ENCODE measurements around the gene OSBPL5.
"Not testable (repeated sequence)": the region's sequence is repeated elsewhere in the genome, so short reads cannot be mapped to it uniquely, and the experiment has no call there.

Gene OSBPL5

DNA sequence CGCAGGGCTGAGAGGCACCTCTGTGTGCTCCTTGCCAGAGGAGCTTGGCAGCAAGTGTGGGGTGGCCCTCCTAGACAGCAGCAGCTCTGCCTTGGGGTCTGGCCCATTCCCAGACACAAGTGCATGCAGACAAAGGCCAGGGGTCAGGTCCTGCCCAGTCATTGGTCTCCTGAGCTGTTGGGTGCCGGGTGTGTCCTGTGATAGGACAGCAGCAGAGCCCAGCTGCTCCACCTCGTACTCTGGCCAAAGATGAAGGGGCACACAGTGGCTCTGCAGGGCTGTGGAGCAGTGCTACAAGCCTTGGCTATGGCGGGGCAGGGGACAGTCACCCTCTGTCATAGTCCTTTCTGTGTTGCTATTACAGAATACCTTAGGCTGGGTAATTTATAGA lies 17.3 kb upstream of the OSBPL5 start:
- in situ Hi-C loops (cut with HindIII; ENCODE audit: low sequenced_read_pairs), result no loop called here

DNA sequence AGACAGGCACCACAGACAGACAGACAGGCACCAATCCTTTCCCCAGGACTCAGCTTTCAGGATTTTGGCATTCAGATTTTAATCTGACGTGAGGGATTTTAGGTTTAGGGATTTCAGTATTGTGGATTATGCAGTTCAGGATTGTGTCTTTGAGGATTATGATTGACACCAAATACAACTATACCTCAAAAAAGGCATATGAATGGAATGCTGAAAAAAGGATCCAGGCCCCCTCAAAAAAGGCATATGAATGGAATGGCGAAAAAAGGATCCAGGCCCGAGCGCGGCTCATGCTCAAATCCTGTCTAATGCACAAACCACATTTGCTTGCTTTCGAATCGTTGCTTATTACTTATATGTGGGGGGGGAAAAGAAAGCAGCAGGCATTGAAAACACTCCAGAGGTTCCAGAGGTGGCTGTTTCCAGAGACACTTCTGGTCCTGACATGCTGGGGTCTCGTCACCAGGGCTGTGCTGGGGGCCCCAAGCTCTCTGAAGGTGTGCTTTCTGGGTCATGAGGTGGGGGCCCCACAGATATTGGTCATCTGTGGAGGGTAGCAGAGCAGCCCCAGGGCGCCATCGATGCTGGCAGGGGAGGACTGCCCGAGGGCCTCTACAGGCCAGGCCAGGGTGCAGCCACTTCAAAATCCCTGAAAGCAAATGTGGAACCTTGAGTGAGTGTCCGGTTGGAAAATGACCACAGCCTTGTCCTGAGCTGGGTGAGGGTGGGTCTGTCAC lies 16.8 kb upstream of the OSBPL5 start:
- in situ Hi-C loops (cut with HindIII; ENCODE audit: low sequenced_read_pairs), result no loop called here

DNA sequence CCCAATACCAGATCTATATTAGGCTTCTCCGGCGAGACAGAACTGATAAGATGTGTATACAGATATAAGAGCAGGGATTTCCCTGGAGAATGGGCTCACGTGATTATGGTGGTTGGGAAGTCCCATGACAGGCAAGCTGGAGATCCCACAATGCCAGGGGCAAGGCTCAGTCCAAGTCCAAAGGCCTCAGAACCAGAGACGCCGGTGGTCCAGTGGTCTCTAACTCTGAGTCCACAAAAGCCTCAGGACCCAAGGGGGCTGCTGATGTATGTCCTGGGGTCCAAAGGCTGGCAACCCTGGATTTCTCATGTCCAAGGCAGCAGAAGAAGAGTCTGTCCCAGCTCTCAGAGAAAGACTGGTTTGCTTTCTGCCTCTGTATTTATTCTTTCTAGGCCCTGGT lies 15.8 kb upstream of the OSBPL5 start:
- in situ Hi-C loops (cut with HindIII; ENCODE audit: low sequenced_read_pairs), result no loop called here

DNA sequence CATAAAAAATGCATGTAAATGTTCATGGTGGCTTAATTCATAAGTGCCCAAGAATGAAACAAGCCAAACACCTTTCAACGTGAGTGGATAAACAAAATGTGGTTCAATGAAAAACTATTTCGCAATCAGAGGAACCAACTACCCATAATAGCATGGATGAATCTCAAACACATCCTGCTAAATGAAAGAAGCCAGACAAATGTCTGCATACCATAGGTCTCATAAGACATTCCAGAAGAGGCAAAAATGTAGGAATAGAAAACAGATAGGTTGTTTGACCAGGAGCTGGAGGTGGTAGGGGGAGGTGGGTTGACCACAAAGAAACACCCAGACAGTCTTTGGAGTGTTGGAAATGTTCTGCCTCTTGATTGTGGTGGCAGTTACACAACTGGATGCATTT lies 13.2 kb upstream of the OSBPL5 start:
- in situ Hi-C loops (cut with HindIII; ENCODE audit: low sequenced_read_pairs), result no loop called here

DNA sequence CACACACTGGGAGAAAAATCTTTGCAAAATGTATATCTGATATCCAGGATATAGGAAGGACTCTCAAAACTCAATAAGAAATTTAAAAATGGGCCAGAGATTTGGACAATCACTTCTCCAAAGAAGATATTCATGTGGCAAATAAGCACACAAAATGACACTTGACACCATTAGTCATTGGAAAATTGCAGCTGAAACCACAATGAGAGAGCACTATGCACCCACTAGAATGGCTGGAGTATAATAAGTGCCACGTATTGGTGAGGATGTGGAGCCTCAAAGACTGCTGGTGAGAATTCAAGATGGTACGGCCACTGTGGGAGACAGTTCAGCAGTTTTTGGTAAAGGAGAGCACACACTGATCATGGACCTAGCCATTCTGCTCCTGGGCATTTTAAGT lies 12.8 kb upstream of the OSBPL5 start:
- in situ Hi-C loops (cut with HindIII; ENCODE audit: low sequenced_read_pairs), result no loop called here

DNA sequence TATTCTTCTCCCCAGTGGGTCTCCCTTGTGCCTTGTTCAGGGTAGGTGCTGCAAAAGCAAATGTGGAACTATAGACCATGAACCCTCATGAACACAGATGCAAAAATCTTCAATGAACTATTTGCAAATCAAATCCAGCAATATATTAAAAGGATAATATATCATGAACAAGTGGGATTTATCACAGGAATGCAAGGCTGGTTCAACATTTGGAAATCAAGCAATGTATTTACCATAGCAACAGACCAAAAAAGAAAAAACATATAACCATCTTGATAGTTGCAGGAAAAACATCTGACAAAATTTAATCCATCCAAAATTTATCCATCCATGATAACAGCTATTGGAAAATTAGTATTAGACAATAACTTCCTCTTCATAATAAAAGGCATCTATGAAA lies 11.4 kb upstream of the OSBPL5 start:
- in situ Hi-C loops (cut with HindIII; ENCODE audit: low sequenced_read_pairs), result no loop called here

DNA sequence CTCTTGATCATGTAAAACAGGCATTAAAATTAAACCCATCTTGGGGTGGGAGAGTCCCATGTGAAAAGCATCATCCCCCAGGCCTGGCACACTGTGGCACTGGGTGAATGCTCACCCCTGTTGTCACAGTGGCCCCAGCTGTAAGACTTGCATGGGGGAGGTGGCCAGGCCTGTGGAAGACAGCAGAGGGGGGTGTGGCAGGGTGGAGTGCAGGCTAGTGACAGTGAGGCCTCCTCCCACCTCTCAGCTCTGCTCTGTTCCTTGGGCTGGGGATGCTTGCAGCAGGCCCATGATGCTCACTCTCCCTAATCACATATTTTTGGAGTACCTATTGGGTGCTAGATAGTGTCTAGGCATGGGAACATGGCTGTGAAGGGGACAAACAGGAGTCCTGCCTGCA lies 10.1 kb upstream of the OSBPL5 start:
- in situ Hi-C loops (cut with HindIII; ENCODE audit: low sequenced_read_pairs), result no loop called here

DNA sequence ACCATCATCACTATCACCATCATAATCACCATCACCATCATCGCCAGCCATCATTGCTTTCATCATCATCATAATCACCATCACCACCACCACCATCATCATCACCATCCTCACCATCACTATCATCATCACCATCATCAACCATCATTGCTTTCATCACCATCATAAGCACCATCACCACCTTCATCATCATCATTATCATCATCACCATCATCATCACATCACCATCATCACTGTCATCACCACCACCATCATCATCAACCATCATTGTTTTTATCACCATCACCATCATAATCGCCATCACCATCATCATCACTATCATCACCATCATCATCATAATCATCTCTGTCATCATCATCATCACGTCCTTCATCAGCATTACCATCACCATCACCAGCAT lies 9.3 kb upstream of the OSBPL5 start:
- in situ Hi-C loops (cut with HindIII; ENCODE audit: low sequenced_read_pairs), result no loop called here

DNA sequence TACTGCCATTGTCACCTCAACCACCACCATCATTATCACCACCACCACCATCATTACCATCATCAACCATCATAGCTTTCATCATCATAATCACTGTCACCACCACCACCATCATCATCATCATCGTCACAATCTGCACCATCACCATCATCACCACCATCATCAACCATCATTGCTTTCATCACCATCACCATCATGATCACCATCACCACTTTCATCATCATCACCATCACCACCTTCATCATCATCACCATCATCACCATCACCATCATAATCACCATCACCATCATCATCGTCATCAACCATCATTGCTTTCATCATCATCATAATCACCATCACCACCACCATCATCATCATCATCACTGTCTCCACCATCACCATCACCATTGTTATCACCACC lies 8.7 kb upstream of the OSBPL5 start:
- in situ Hi-C loops (cut with HindIII; ENCODE audit: low sequenced_read_pairs), result no loop called here

DNA sequence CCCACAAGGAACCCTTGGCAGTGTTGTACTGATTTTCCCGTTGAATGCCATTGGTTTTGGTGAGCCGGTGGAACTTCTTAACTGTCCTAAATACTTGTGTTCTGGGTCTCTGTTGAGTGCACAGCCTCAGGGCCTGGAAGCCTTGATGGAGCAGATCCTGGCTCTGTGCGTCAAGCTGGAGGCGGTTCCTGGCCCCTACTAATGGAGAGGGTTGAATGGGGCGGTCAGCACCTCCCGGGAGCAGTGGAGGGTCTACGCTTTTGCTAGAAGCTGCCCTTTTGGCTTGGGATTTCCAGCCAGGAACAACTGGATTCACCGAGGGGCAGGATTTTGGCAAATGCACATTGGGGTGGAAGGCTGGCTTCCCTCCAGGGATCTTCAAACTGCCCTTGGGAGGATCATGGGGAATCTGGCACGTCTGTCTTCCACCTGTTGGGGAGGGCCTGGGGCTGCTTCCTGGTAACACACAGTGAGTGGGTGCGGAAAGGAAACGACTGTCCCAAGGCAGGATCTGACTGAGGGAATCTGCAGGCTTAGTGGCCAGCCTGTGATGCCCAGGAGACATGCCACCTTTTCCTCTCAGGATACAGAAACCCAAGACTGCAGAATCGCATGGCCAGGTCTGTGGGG lies 6.9 kb upstream of the OSBPL5 start:
- in situ Hi-C loops (cut with HindIII; ENCODE audit: low sequenced_read_pairs), result no loop called here

DNA sequence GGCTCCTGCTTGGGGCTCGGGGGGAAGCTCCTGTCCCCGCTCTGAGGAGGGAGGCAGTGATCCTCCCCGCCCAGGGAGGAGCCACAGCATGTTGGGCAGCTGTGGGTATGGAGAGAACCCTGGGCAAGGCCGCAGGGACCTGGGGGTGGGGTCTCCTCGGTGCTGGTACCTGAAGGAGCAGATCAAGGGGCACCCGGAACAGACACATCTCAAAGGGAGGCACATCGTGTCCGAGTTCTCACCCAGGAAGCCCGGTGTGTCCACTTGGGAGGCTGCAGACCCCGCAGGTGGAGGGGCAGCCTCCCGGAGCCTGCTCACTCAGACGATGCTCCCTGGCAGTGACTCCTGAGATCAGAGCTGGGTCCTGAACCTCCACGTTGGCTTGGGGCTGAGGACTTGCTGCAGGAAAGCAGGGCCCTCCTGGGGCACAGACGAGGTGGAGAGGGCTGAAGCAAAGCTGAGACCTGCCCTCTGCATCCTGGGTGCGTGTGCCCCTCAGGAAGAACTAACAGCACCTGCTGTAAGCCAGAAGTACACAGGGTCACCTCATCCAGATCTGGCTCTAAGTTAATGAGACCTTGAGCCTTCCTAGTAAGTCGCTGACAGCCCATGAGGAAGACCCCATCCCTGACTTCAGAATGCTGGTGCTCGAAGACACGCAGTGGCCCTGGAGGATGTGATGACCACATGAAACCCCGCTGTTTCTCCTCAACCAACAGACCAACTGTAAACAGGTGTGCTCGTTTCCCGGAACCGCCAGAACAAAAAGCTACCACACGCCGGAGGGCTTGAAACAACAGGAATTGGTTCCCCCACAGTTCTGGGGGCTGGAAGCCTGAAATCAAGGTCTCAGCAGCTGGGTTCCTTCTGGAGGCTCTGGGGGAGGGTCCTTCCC lies 5.9 kb upstream of the OSBPL5 start:
- in situ Hi-C loops (cut with HindIII; ENCODE audit: low sequenced_read_pairs), result no loop called here

DNA sequence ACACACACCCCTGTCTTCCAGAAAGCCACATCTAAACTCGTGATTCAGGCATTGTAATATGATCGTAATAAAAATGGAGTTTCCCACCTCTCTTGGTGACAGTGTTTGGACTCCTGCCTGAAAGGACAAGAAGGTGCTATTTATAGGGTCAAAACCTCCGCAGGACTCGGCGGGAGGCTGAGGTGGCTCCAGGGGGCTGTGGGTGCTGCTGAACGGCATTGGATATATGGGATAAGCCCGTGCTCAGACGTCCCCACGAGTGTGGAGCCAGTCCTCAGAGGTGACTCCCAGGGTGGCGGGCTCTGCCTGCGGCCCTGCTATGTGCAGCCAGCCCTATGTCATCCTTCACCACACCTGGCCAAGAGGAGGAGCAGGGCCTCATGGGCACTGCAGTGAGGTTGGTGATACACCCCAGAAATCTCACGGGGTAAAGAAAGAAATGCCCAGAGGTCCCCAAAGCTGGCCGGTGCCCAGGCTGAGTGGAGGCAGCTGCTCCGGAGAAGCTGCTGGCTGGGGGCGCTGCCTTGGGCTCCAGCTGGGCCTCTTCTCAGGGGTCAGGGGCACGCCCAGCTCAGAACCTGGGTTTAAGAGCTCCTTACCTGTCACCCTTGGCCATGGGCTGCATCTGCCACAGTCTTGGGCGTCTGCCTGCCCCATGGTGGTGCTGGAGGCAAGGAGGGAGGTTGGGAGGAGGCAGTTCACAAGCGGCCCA lies 5.1 kb upstream of the OSBPL5 start:
- in situ Hi-C loops (cut with HindIII; ENCODE audit: low sequenced_read_pairs), result no loop called here

DNA sequence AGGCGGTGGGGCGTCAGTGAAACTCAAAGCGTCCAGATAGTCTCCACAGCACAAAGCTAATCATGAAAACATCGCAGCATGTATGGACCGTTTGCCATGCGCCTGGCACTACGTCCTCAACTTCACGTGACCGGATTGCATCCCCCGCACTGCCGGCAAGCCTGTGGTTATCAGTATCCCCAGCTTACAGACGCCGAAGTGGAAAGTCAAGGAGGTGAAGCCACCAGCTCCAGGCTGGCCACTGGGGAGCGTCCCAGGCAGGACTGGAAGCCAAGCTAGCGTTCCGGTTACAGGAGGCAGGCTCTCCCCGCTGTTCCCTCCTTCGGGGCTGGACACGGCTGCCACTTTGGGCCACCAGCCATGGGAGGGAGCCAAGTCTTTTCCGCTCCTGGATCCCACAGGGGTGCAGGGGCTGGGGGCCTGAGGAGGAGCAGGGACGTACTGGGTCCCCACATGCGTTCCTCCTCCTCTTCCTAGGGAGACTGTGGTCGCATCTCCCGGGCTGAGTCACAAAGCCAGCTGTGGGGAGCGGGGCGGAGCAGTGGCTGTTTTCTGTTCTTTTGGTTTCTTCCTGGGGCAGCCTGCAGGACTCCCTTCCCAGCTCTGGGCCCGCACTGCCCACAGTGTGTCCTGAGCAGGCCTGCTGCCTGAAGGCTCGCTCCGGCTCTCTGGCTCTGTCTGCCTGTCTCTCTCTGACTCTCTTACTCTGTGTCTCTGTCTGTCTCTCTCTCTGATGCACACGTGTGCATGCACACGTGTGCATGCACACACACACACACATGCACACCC lies 4.3 kb upstream of the OSBPL5 start:
- in situ Hi-C loops (cut with HindIII; ENCODE audit: low sequenced_read_pairs), result no loop called here

DNA sequence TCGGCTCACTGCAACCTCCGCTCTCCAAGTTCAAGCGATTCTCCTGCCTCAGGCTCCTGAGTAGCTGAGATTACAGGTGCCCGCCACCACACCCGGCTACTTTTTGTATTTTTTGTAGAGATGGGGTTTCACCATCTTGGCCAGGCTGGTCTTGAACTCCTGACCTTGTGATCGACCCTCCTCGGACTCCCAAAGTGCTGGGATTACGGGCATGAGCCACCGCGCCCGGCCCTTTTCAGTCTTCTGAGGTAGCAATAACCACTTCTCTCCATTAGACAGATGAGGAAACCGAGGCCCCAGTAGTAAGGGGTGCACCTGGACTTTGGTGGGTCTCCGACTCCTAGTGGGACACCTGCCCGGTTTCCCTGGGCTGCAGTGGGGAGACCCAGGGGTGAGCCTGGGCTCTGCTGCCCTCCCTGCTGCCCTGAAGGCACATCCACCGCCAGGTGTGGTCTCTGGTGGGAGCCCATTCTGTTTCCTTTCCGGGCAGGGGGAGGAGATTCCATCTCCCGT lies 3.7 kb upstream of the OSBPL5 start:
- in situ Hi-C loops (cut with HindIII; ENCODE audit: low sequenced_read_pairs), result not testable (repeated sequence)

DNA sequence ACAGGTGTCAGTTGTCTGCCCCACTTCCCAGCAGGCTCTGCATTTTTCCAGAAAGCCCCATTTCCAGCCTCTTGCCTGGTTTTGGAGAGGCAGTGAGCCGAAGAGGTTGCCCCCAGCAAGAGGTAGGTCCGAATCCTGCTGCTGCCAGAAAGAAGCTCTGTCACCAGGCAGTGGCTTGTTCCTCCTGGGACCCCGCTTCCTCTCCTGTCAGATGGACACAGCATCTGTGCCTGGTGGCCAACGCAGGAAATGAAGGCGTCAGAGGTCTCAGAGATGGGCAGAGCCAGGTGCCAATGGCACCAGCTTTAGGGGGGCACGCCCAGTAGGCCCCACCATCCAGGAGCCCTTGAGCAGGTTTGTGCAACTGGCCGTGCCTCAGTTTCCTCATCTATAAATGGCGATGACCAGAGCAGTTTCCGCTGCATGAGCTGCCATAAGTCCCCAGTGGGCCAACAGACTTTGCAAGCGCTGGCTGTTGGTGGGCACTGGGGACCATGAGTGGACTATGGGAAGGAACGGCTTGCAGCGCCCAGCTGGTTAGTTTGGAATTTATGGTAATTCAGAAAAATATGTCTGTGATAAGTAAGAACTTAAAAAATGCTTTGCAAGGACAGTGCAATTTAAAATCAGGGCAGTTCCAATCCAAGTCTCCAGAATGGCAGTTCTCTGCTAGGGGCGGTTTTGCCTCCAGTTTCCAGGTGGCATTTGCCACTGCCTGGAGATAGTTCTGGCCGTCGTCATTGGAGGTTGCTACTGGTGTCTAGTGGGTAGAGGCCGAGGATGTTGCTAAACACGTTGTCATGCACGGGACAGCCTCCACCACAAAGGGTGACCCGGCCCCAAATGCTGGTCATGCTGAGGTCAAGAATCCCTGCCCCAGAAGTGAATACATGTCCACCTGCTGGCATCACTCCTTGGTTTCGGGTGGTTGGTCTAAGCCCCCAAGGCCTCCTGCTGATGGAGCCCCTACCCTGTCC lies 2.3 kb upstream of the OSBPL5 start:
- in situ Hi-C loops (cut with HindIII; ENCODE audit: low sequenced_read_pairs), result no loop called here

DNA sequence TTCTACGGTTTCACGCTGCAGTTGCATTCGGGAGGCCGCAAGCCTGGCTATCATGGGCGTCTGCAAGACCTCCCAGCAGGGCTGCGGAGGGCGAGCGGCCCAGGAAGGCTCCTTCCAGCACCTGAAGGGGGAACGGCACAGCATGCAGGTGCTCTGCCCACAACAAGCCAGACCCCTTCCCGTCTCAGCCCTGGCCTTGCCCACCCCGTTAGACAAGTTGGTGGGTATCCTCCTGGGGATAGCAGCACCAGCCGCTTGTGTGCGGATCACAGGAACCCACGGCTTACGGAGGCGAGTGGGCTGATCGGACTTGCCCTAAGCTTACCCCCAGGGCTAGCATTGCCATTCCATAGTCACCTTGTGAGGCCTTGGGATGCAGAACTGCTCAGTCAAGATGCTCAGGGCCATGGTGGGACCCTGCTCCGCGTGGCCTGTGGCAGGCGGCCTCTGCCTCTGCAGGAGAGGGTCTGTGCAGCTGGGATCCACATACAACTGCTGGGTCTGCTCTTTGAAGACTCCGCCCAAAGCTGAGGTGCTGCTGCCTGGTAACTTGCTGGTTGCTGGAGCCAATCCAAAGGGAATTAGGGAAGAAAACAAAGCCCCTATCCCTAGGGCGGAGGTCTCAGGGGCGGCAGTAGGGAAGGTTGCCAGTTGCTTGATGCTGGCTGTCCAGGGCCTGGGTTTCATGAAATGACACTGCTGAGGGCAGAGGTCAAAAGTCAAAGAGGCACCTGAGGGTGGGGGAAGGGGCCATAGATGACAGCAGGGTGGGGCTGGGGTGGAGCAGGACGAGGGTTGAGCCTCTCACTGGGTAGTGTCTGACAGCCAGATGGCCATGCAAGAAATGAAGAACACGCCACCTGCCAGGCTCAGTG lies 1.4 kb upstream of the OSBPL5 start:
- in situ Hi-C loops (cut with HindIII; ENCODE audit: low sequenced_read_pairs), result no loop called here

DNA sequence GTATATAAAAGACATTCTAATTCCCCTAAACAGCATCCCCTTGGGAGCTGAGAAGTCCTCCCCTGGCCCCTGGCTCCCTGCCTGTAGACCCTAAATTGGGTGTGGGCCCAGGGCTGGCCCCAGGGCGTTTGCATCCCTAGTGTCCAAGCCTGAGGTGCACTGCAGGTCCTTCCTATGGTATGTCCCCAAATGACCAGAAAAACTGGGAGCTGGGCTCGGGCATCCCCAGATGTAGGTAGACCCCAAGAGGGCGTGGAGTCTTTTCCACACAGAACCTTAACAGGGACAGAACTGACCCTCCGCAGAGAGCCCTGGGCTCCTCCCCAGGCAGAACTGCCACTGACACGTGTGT lies 782 bp upstream of the OSBPL5 start:
- in situ Hi-C loops (cut with HindIII; ENCODE audit: low sequenced_read_pairs), result no loop called here

DNA sequence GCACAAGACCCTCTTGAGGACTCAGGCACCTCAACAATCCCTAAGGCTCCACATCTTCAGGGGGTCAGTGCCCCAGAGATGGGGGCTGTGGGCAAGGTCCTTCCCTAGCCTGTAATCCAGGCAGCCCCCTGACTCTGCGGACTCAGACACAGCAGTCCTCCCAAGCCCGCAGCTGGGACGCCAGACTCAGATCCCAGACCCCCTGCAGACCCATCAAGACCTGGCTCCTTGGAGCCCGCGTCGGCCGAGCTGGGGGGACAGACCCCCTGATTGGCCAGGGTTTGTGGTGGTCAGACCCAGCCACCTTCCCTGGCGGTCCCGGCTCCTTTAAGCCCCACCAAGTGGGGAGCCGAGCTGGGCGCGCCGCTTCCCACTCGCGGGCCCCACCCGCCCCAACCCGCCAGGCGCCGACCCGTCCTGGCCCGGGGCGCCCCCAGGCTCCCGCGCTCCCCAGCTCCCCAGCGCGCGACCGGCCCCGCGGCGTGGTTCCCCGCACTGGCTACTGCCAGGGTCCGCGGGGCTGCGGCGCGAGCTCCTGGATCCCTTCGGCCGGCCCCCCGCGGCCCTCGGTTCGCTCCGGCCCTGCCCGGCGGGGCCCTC lies 458 bp downstream of the OSBPL5 start:
- in situ Hi-C loops (cut with HindIII; ENCODE audit: low sequenced_read_pairs), result no loop called here
